Measurements from ENCODE around the gene AASDH.

DNA sequence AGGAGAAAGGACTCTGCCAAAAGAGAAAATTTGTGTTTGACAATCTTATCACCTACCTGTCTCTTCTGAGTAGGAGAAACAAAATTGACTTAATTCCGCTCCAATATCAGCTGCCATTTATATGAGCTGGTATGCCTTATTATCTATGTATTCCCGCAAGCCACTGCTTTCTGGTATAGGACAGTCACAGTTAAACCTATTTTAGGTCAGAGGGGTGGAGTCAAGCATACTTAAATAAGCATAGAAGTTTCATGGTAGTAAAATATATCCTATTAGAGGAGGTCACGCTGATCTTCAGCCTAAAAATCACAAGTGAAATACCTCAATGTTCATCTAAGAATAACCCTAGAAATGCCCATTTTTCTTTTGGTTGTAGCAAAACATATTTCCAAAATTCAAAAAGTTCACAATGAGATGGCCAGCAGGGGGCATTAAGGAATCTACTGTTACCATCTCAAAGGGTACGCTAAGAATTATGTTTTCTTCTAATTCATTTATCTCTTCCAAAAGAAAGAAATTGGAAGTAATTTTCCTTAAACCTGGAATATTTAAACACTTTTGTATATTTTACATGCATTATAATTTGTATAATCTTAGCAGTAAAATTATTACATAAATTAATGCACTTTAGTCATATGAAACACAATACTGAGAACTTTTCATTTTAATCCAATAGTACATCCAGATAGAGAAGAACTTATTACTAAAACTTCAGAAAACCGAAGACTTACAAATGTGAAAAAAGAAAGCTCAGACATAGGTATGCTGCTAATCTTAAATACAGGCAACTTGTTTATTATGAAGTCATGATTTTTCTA lies 37.6 kb upstream of the AASDH start:
- TF ChIP-seq, protein P1, sequence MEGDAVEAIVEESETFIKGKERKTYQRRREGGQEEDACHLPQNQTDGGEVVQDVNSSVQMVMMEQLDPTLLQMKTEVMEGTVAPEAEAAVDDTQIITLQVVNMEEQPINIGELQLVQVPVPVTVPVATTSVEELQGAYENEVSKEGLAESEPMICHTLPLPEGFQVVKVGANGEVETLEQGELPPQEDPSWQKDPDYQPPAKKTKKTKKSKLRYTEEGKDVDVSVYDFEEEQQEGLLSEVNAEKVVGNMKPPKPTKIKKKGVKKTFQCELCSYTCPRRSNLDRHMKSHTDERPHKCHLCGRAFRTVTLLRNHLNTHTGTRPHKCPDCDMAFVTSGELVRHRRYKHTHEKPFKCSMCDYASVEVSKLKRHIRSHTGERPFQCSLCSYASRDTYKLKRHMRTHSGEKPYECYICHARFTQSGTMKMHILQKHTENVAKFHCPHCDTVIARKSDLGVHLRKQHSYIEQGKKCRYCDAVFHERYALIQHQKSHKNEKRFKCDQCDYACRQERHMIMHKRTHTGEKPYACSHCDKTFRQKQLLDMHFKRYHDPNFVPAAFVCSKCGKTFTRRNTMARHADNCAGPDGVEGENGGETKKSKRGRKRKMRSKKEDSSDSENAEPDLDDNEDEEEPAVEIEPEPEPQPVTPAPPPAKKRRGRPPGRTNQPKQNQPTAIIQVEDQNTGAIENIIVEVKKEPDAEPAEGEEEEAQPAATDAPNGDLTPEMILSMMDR (IDR thresholded peaks at IDR 0.05; ENCODE audit: insufficient read depth, low read depth, low read length), result peak; percentile 67
- TF ChIP-seq EZH2 (IDR thresholded peaks at IDR 0.05; ENCODE audit: insufficient read depth, low read length), result no peak
